Endometrial microvascular endothelial cells (primary cell): ENCODE results near the gene SRSF9. TPM values are rescaled to one million over a fixed set of nuclear protein-coding genes. Genes with fewer than 3 reads are reported as not detected.

Experiments
- in situ Hi-C: cut with HindIII; loops from 2 replicates; pipeline ENCODE4 v1.10.0; 2017; ENCODE audit warnings: low sequenced_read_pairs, low pct_unique_long_range_greater_than_20kb; ENCODE audit errors: inconsistent ontology term
- total RNA-seq: library from RNA; depleted of rRNA; stranded (reverse); fragments of >200 nt; gene quantifications from one replicate; pipeline ENCODE4 v1.2.3, GENCODE V29; 2015; ENCODE audit errors: inconsistent ontology term

The SRSF9 gene
- total RNA-seq, 1 donor from 2014 or later: 90.3 TPM

- in situ Hi-C loops: no loop called here
Observed at GRCh38 chr12:120485961-120486881, 16.7 kb upstream of the SRSF9 start.

GRCh38 chr12:120483621-120484020, 14.1 kb upstream of the SRSF9 start:
- in situ Hi-C loops: no loop called here

GRCh38 chr12:120481022-120481767, 11.6 kb upstream of the SRSF9 start:
- in situ Hi-C loops: no loop called here

GRCh38 chr12:120480211-120480610, 10.7 kb upstream of the SRSF9 start:
- in situ Hi-C loops: no loop called here

- in situ Hi-C loops: no loop called here
Observed at GRCh38 chr12:120479458-120479857, 9.9 kb upstream of the SRSF9 start.

GRCh38 chr12:120475643-120476042, 6.1 kb upstream of the SRSF9 start:
- in situ Hi-C loops: no loop called here

- in situ Hi-C loops: no loop called here
Observed at GRCh38 chr12:120474616-120474960, 5.0 kb upstream of the SRSF9 start.

GRCh38 chr12:120473807-120474615, 4.5 kb upstream of the SRSF9 start:
- in situ Hi-C loops: no loop called here

- in situ Hi-C loops: no loop called here
Observed at GRCh38 chr12:120472521-120472920, 3.0 kb upstream of the SRSF9 start.

- in situ Hi-C loops: no loop called here
Observed at GRCh38 chr12:120470150-120470784, 719 bp upstream of the SRSF9 start.

- in situ Hi-C loops: no loop called here
Observed at GRCh38 chr12:120468821-120469449, 613 bp downstream of the SRSF9 start.

- in situ Hi-C loops: no loop called here
Observed at GRCh38 chr12:120468325-120468820, 1.2 kb downstream of the SRSF9 start.

GRCh38 chr12:120467439-120467838, 2.1 kb downstream of the SRSF9 start:
- in situ Hi-C loops: no loop called here

GRCh38 chr12:120466560-120467315, 2.8 kb downstream of the SRSF9 start:
- in situ Hi-C loops: no loop called here

GRCh38 chr12:120465756-120466155, 3.8 kb downstream of the SRSF9 start:
- in situ Hi-C loops: no loop called here

GRCh38 chr12:120463712-120464111, 5.8 kb downstream of the SRSF9 start:
- in situ Hi-C loops: no loop called here

- in situ Hi-C loops: no loop called here
Observed at GRCh38 chr12:120462099-120462640, 7.4 kb downstream of the SRSF9 start.
